ENCODE measurements around the gene MRPL19.

Gene MRPL19

DNA sequence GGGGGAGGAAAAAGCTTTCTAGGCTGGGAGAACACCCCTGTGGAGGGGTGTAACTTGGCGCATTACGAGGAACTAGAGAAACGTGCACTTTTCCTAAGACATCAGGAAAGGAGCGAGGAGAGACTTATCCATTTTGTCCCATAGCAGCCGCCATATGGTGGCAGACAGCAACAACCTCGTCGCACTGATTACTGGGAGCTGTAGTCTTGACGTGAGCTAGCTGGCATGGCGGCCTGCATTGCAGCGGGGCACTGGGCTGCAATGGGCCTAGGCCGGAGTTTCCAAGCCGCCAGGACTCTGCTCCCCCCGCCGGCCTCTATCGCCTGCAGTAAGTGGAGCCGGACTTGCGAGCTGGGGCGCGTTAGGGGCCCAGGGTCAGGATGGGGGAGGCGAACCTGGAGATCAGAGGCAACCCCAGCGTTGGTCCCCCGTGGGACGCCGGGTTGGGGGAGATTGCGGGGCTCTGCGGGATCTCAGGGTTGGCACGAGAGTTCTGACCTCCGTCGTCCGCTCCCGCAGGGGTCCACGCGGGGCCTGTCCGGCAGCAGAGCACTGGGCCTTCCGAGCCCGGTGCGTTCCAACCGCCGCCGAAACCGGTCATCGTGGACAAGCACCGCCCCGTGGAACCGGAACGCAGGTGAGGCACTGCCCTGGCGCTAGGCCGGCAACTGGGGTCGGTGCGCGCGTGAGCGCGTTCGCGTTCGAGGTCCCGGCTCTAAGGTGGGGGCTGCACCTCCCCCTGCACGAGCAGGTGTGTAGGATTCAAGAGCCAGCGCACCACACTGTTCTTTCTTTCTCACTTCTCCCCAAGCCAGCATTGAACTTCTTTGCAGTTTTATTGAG is at the start of gene MRPL19:
Gene MRPL19 (plus strand): TSS at position 201 of the 843 bp plus-strand sequence. CDS start 25 bp downstream, at position 226.
- DNase-seq (ENCODE audit: extremely low read depth in 1 of 2, low read depth in 1 of 2): peak; percentile 48 to 63

DNA sequence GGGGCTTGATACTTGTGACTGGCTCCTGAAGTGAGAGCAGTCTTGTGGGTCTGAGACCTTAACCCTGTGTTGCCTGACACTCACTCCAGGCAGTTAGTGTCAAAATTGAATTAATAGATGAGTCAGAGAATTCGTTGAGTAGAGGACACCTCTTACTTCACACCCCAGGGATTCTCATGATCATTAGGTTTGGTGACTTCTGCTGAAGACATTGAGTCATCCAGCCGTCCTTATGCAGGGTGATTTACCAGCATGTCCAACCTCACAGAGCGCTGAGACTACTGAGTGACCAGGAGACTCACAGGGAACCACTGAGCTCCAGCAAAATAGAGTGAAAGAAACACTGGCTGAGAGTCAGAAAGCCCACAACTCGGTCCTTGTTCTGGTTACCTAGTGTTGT is 49.8 kb upstream of the MRPL19 start:
- DNase-seq (ENCODE audit: extremely low read depth in 1 of 2, low read depth in 1 of 2): no peak

- DNase-seq (ENCODE audit: extremely low read depth in 1 of 2, low read depth in 1 of 2): no peak
Measured at GRCh38 chr2:75597949-75598348, 48.6 kb upstream of the MRPL19 start.

GRCh38 chr2:75598589-75599155 is 47.9 kb upstream of the MRPL19 start:
- DNase-seq (ENCODE audit: extremely low read depth in 1 of 2, low read depth in 1 of 2): no peak

GRCh38 chr2:75600461-75601011 is 46.0 kb upstream of the MRPL19 start:
- DNase-seq (ENCODE audit: extremely low read depth in 1 of 2, low read depth in 1 of 2): no peak

DNA sequence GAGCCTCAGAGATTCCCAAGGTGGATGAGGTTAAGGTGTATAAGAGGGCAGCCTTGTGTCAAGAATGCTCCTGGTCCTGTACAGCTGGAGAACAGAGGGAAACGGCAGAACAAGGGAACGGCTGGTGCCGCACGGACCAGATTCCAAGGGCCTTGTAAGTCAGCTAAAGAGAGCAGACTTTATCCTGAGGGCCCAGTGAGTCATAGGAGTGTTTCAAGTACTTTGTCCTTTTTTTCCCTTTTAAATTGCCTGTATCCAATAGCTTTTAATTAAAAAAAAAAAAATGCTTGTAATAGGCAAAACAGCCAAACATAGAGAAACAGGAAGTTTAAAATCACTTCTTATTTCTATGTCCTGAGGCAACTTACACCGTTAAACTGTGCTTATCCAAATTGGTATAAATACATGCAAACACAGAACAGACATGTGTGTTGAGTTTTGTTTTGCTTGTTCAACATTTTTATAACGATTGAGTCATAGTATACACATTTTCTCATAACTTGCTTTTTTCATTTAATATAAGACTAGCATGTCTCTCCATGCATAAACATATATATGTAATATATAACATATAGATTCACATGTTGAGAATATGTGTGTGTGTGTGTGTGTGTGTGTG is 43.8 kb upstream of the MRPL19 start:
- DNase-seq (ENCODE audit: extremely low read depth in 1 of 2, low read depth in 1 of 2): no peak

DNA sequence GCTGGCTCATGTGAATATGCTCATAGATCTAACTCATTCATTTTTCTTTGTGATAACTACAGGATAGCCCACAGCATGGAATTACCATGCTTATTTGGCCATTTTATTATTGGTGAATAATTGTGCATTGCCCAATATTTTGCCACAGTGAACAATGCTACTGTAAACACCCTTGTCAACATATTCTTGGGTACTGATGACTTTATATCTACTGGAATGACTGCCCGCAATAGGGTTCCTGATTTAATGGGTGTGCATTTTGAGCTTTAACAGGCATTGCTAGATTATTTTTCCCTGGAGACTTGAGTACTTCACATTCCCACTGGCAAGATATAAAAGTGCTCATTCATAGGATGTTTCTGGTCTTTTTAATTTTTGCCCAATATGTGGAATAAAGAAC is 43.1 kb upstream of the MRPL19 start:
- DNase-seq (ENCODE audit: extremely low read depth in 1 of 2, low read depth in 1 of 2): no peak

GRCh38 chr2:75604484-75604883 is 42.1 kb upstream of the MRPL19 start:
- no peak for DNase-seq (ENCODE audit: extremely low read depth in 1 of 2, low read depth in 1 of 2)

- no peak for DNase-seq (ENCODE audit: extremely low read depth in 1 of 2, low read depth in 1 of 2)
Measured at GRCh38 chr2:75605770-75606529, 40.6 kb upstream of the MRPL19 start.

DNA sequence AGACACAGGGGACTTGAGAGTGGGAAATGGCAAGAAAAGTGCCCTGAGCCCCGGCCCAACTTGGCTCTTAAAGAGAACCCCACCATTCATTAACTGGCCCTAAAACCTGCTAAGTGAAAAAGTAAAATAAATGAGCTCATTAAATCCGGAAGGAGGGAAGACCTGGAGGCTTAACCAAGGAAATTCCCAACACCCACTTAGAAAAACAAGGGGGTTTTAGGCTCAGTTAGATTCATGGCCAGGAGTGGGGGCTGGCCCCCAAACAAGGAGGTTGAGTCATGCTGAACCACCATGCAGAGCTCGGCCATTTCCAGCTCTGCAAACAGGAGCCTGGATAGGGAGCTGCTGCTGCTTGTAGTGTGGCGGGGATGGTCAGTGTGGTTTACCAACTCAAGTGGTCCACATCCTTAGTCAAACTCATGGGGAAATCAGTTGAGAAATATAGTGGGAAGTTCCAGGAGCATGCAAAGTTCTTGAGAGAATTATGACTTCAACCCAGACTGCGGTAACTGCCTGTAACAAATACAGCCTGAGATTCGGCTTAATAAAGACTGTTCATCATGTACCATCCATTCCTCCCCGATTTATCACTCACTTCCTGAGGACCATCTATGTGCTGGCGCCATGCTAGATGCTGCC is 39.7 kb upstream of the MRPL19 start:
- DNase-seq (ENCODE audit: extremely low read depth in 1 of 2, low read depth in 1 of 2): no peak

DNA sequence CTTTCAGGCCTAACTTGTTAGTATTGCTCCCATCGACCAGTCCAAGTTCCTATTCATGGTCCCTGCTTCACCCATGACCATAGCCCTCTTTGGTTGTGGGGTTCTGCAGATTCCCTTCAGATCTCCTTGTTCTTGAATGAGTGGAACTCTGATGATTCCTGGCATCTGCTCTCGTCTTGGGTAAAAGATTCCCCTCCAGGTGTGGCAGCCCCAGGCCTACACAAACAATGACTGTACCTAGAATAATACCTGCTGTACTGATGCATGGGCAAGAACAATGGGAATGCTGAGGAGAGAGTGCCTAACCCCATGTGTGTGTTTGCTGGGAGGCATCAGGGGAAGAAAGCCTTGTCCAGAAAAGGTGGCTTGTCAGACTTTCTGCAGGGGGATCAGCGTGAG is 39.2 kb upstream of the MRPL19 start:
- no peak for DNase-seq (ENCODE audit: extremely low read depth in 1 of 2, low read depth in 1 of 2)

- DNase-seq (ENCODE audit: extremely low read depth in 1 of 2, low read depth in 1 of 2): no peak
Measured at GRCh38 chr2:75607988-75608683, 38.4 kb upstream of the MRPL19 start.

- peak in 1 of 2 donors; percentile 14 for DNase-seq (ENCODE audit: extremely low read depth in 1 of 2, low read depth in 1 of 2)
Measured at GRCh38 chr2:75608684-75609333, 37.8 kb upstream of the MRPL19 start.

- no peak for DNase-seq (ENCODE audit: extremely low read depth in 1 of 2, low read depth in 1 of 2)
Measured at GRCh38 chr2:75609334-75609689, 37.3 kb upstream of the MRPL19 start.

DNA sequence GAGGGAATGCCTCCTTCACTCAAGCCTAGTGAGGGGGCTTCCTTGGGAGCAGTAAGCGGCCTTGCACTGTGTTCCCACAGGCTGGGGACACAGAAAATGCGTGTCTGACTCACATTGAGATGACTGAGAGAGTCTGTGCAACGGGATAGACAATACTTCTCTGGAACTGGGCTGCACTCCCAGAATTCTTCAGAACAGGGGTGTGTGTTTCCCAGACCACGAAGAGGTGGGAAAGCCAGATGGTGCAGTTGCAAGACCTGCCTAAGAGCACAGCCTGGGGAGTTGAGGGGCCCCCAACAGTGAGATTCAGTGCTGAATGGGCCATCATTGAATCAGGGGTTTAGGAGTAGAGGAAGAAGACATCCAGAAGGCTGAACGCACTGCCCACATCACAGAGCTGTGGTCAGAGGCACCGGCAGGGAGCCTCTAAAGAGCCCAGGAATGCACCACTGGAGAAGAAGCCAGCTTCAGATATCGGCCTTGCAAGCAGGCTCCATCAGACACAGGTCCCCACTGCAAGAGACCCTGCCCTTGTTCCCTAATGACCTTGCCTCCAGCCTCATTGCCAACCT is 36.6 kb upstream of the MRPL19 start:
- no peak for DNase-seq (ENCODE audit: extremely low read depth in 1 of 2, low read depth in 1 of 2)

- DNase-seq (ENCODE audit: extremely low read depth in 1 of 2, low read depth in 1 of 2): no peak
Measured at GRCh38 chr2:75610671-75611070, 35.9 kb upstream of the MRPL19 start.

GRCh38 chr2:75612108-75612861 is 34.3 kb upstream of the MRPL19 start:
- no peak for DNase-seq (ENCODE audit: extremely low read depth in 1 of 2, low read depth in 1 of 2)

DNA sequence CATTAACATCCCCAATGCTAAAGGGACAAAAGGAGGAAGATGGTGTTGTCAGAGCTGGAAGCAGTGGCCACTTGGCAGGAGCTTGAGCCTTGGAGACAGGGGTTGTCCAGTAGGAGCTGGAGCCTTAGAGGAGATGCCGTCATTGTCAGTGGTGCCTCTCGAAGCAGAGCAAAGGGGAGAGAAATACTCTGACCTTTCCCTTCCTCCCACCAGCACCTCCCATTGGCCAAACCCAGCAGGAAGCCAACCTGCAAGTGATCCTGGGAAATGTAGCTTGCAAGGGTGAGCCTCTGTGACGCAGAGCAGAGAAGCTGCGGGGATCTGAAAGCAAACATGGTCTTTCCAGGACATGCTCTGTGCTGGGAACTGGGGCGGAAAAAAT is 33.7 kb upstream of the MRPL19 start:
- no peak for DNase-seq (ENCODE audit: extremely low read depth in 1 of 2, low read depth in 1 of 2)
